Measurements from ENCODE around the gene DNMT1. TPM values are rescaled to one million over a fixed set of nuclear protein-coding genes. Genes with fewer than 3 reads are reported as not detected.

The DNMT1 gene
- total RNA-seq, 1 experiment from 2014 or later, result 117 TPM

DNA sequence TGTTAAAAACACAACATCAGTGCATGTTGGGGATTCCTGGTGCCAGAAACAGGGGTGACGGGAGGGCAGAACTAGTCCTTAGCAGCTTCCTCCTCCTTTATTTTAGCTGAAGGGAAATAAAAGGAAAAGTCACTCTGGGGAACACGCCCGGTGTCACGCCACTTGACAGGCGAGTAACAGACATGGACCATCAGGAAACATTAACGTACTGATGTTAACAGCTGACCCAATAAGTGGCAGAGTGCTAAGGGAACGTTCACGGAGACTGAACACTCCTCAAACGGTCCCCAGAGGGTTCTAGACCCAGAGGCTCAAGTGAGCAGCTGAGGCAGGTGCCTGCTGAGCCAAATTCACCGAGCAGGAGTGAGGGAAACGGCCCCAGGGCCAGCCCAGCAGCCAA is 61.2 kb downstream of the DNMT1 start:
- intact Hi-C loops (cut with micrococcal nuclease; ENCODE audit: unreplicated experiment), result no loop called here
- Histone ChIP-seq H3K4me1 (replicated peaks; ENCODE audit: insufficient read depth) (no peaks in the 10 kb centered on the region), H2AFZ (no peak overlapping the region), H3K27ac (no peak overlapping the region), H3K4me2 (no peak overlapping the region), H3F3A (ENCODE audit: insufficient read depth, low read depth) (peaks cover 21% of the 10 kb centered on the region), H4K20me1 (ENCODE audit: insufficient read depth) (no peaks in the 10 kb centered on the region), H3K36me3 (ENCODE audit: low read depth) (peaks cover 34% of the 10 kb centered on the region), H3K4me3 (no peak overlapping the region), H3K9me3 (ENCODE audit: insufficient read depth, low read depth) (no peaks in the 10 kb centered on the region), H3K27me3 (ENCODE audit: insufficient read depth, low read depth) (no peaks in the 10 kb centered on the region), H3K9me2 (ENCODE audit: insufficient read depth) (no peaks in the 10 kb centered on the region), H3K79me2 (ENCODE audit: low read depth) (no peaks in the 10 kb centered on the region)
- CTCF ChIA-PET, result no interaction called here
- BruUV-seq (replicated peaks), result no TSS peak
- POLR2A ChIA-PET (ENCODE audit: unreplicated experiment), result no interaction called here
- no peak for DNase-seq
- no peak for TF ChIP-seq EZH2 (IDR thresholded peaks at IDR 0.05; ENCODE audit: low read depth)
- TF ChIP-seq, protein P1, sequence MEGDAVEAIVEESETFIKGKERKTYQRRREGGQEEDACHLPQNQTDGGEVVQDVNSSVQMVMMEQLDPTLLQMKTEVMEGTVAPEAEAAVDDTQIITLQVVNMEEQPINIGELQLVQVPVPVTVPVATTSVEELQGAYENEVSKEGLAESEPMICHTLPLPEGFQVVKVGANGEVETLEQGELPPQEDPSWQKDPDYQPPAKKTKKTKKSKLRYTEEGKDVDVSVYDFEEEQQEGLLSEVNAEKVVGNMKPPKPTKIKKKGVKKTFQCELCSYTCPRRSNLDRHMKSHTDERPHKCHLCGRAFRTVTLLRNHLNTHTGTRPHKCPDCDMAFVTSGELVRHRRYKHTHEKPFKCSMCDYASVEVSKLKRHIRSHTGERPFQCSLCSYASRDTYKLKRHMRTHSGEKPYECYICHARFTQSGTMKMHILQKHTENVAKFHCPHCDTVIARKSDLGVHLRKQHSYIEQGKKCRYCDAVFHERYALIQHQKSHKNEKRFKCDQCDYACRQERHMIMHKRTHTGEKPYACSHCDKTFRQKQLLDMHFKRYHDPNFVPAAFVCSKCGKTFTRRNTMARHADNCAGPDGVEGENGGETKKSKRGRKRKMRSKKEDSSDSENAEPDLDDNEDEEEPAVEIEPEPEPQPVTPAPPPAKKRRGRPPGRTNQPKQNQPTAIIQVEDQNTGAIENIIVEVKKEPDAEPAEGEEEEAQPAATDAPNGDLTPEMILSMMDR (conservative IDR thresholded peaks at IDR 0.05), result no peak

DNA sequence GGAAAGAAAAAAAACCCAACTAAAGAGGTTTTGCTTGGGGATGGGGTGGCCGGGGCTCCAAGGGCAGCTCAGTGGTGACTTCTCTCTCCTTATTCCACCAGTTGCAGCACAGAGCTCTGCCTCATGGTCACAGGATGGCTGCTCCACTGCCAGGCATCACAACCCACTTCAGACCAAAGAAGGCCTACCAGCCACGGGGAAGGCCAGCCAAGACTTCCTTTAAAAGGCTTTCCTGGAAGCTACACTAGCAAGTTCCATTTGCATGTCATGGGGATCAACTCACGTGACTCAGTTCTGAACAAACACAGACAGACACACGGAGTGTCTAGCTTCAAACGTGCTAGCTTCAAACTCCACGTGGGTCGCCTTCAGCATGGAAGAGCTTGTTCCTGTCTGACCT is 61.8 kb downstream of the DNMT1 start:
- H3K4me2 ChIP-seq, result no peak overlapping the region
- POLR2A ChIA-PET (ENCODE audit: unreplicated experiment), result interaction anchor here (0.7 kb wide), 1 partner anchor 27 kb away, joined by 4 read pairs; no protein-coding TSS in a partner anchor
- TF ChIP-seq, protein P1 (conservative IDR thresholded peaks at IDR 0.05), result no peak
- no TSS peak for BruUV-seq (replicated peaks)
- peaks cover 34% of the 10 kb centered on the region for H3K36me3 ChIP-seq (ENCODE audit: low read depth)
- H3K27me3 ChIP-seq (ENCODE audit: insufficient read depth, low read depth), result no peaks in the 10 kb centered on the region
- no peak overlapping the region for H3K27ac ChIP-seq
- H3F3A ChIP-seq (ENCODE audit: insufficient read depth, low read depth), result peaks cover 26% of the 10 kb centered on the region
- no peaks in the 10 kb centered on the region for H3K9me3 ChIP-seq (ENCODE audit: insufficient read depth, low read depth)
- H3K4me3 ChIP-seq, result no peak overlapping the region
- no peak for DNase-seq
- no peaks in the 10 kb centered on the region for H3K79me2 ChIP-seq (ENCODE audit: low read depth)
- H3K9me2 ChIP-seq (ENCODE audit: insufficient read depth), result no peaks in the 10 kb centered on the region
- H3K4me1 ChIP-seq (replicated peaks; ENCODE audit: insufficient read depth), result no peaks in the 10 kb centered on the region
- no peaks in the 10 kb centered on the region for H4K20me1 ChIP-seq (ENCODE audit: insufficient read depth)
- intact Hi-C loops (cut with micrococcal nuclease; ENCODE audit: unreplicated experiment), result no loop called here
- CTCF ChIA-PET, result no interaction called here
- H2AFZ ChIP-seq, result no peak overlapping the region

DNA sequence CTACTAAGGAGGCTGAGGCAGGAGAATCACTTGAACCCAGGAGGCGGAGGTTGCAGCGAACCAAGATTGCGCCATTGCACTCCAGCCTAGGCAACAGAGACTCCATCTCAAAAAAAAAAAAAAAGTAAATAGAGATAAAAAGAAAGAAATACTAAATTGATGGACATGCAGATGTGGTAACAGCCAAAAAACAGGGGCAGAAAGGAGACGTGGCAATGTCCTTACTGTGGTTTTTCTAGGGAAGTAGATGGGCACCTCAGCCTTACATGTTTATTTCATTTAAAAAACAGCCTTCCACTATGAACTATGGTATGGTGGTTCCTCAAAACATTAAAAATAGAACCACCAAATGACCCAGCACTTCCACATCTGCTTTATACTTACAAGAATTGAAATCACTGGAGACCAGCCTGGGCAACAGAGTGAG is 68.5 kb downstream of the DNMT1 start:
- Histone ChIP-seq H2AFZ (no peak overlapping the region), H3K36me3 (ENCODE audit: low read depth) (0 out of 2 replicates have a peak, but pooled peaks cover 8% of the 10 kb centered on the region), H3K9me3 (ENCODE audit: insufficient read depth, low read depth) (no peaks in the 10 kb centered on the region), H3K4me2 (no peak overlapping the region), H3K4me3 (no peak overlapping the region), H3K4me1 (replicated peaks; ENCODE audit: insufficient read depth) (no peaks in the 10 kb centered on the region), H4K20me1 (ENCODE audit: insufficient read depth) (no peaks in the 10 kb centered on the region), H3K27me3 (ENCODE audit: insufficient read depth, low read depth) (no peaks in the 10 kb centered on the region), H3K79me2 (ENCODE audit: low read depth) (no peaks in the 10 kb centered on the region), H3F3A (ENCODE audit: insufficient read depth, low read depth) (peaks cover 64% of the 10 kb centered on the region), H3K27ac (no peak overlapping the region), H3K9me2 (ENCODE audit: insufficient read depth) (no peaks in the 10 kb centered on the region)
- DNase-seq, result no peak
- intact Hi-C loops (cut with micrococcal nuclease; ENCODE audit: unreplicated experiment), result no loop called here
- CTCF ChIA-PET, result interaction anchor here (0.7 kb wide), 1 partner anchor 32 kb away, joined by 6 read pairs; no protein-coding TSS in a partner anchor
- TF ChIP-seq, protein P1 (conservative IDR thresholded peaks at IDR 0.05), result no peak
- TF ChIP-seq EZH2 (IDR thresholded peaks at IDR 0.05; ENCODE audit: low read depth), result no peak
- BruUV-seq (replicated peaks), result no TSS peak
- POLR2A ChIA-PET (ENCODE audit: unreplicated experiment), result no interaction called here
